ENCODE measurements around the gene TTC13. TPM values are rescaled to one million over a fixed set of nuclear protein-coding genes. Genes with fewer than 3 reads are reported as not detected.
"Not testable (repeated sequence)": the region's sequence is repeated elsewhere in the genome, so short reads cannot be mapped to it uniquely, and the experiment has no call there.

TTC13 gene
- total RNA-seq, 2 experiments from 2014 or later: 30.8 to 39.2 TPM

- ATAC-seq: no peak
- H3K9me3 Mint-ChIP-seq (ENCODE audit: low read depth): no peaks in the 10 kb centered on the region
- H3K36me3 Mint-ChIP-seq: no peaks in the 10 kb centered on the region
- H3K4me3 Mint-ChIP-seq: no peak overlapping the region
- no peak overlapping the region for H3K27ac Mint-ChIP-seq
- no peaks in the 10 kb centered on the region for H3K27me3 Mint-ChIP-seq
- H3K4me1 Mint-ChIP-seq: no peaks in the 10 kb centered on the region
- no peak for DNase-seq
- CTCF ChIA-PET: no interaction called here
These were observed 33.3 kb upstream of the TTC13 start for GRCh38 chr1:231011963-231012362.

- DNase-seq (no peak), ATAC-seq (no peak)
- no peak overlapping the region for H3K27ac Mint-ChIP-seq
- CTCF ChIA-PET: no interaction called here
- H3K4me3 Mint-ChIP-seq: no peak overlapping the region
- no peaks in the 10 kb centered on the region for H3K36me3 Mint-ChIP-seq
- no peaks in the 10 kb centered on the region for H3K9me3 Mint-ChIP-seq (ENCODE audit: low read depth)
- H3K4me1 Mint-ChIP-seq: no peaks in the 10 kb centered on the region
- H3K27me3 Mint-ChIP-seq: no peaks in the 10 kb centered on the region
These were observed 32.7 kb upstream of the TTC13 start for GRCh38 chr1:231011360-231011759.

GRCh38 chr1:231007535-231007934, 28.9 kb upstream of the TTC13 start:
- Mint-ChIP-seq H3K9me3 (ENCODE audit: low read depth) (peaks cover 20% of the 10 kb centered on the region), H3K36me3 (peaks cover 17% of the 10 kb centered on the region)
- H3K27me3 Mint-ChIP-seq, DNase-seq, CTCF ChIA-PET, H3K4me1 Mint-ChIP-seq, ATAC-seq, H3K27ac Mint-ChIP-seq, H3K4me3 Mint-ChIP-seq: not testable (repeated sequence)

GRCh38 chr1:231001892-231002291, 23.2 kb upstream of the TTC13 start:
- DNase-seq (no peak), ATAC-seq (no peak)
- Mint-ChIP-seq H3K36me3 (peaks cover 37% of the 10 kb centered on the region), H3K4me3 (no peak overlapping the region), H3K27me3 (peaks cover 5% of the 10 kb centered on the region), H3K4me1 (no peaks in the 10 kb centered on the region), H3K27ac (no peak overlapping the region), H3K9me3 (ENCODE audit: low read depth) (peaks cover 20% of the 10 kb centered on the region)
- CTCF ChIA-PET: no interaction called here

GRCh38 chr1:231000639-231001038, 22.0 kb upstream of the TTC13 start:
- DNase-seq: no peak
- H3K4me1 Mint-ChIP-seq: no peaks in the 10 kb centered on the region
- CTCF ChIA-PET: no interaction called here
- no peak overlapping the region for H3K27ac Mint-ChIP-seq
- peaks cover 18% of the 10 kb centered on the region for H3K9me3 Mint-ChIP-seq (ENCODE audit: low read depth)
- ATAC-seq: no peak
- peaks cover 4% of the 10 kb centered on the region for H3K27me3 Mint-ChIP-seq
- peaks cover 41% of the 10 kb centered on the region for H3K36me3 Mint-ChIP-seq
- H3K4me3 Mint-ChIP-seq: no peak overlapping the region

GRCh38 chr1:231000201-231000600, 21.5 kb upstream of the TTC13 start:
- CTCF ChIA-PET: no interaction called here
- Mint-ChIP-seq H3K36me3 (peaks cover 41% of the 10 kb centered on the region), H3K27me3 (peaks cover under 1% of the 10 kb centered on the region)

GRCh38 chr1:230994860-230995259, 16.2 kb upstream of the TTC13 start:
- no peak for DNase-seq
- no peaks in the 10 kb centered on the region for H3K4me1 Mint-ChIP-seq
- no peak overlapping the region for H3K4me3 Mint-ChIP-seq
- peaks cover 26% of the 10 kb centered on the region for H3K36me3 Mint-ChIP-seq
- H3K27ac Mint-ChIP-seq: no peak overlapping the region
- H3K9me3 Mint-ChIP-seq (ENCODE audit: low read depth): no peaks in the 10 kb centered on the region
- no peak for ATAC-seq
- CTCF ChIA-PET: interaction anchor here (0.9 kb wide), 1 partner anchor 23 kb away, joined by 3 read pairs; no protein-coding TSS in a partner anchor
- H3K27me3 Mint-ChIP-seq: no peaks in the 10 kb centered on the region

More at GRCh38 chr1:231000201-231000600, 21.5 kb upstream of the TTC13 start:
- Mint-ChIP-seq H3K27ac (no peak overlapping the region), H3K9me3 (ENCODE audit: low read depth) (peaks cover 15% of the 10 kb centered on the region), H3K4me3 (no peak overlapping the region), H3K4me1 (no peaks in the 10 kb centered on the region)
- no peak for DNase-seq
- ATAC-seq: no peak

- H3K27me3 Mint-ChIP-seq: no peaks in the 10 kb centered on the region
- H3K9me3 Mint-ChIP-seq (ENCODE audit: low read depth): no peaks in the 10 kb centered on the region
- CTCF ChIA-PET: no interaction called here
- H3K4me3 Mint-ChIP-seq: no peak overlapping the region
- DNase-seq: no peak
- no peak for ATAC-seq
- no peak overlapping the region for H3K27ac Mint-ChIP-seq
- peaks cover 17% of the 10 kb centered on the region for H3K36me3 Mint-ChIP-seq
- no peaks in the 10 kb centered on the region for H3K4me1 Mint-ChIP-seq
These were observed 13.6 kb upstream of the TTC13 start for GRCh38 chr1:230992100-230992774.

GRCh38 chr1:230987448-230987847, 8.8 kb upstream of the TTC13 start:
- CTCF ChIA-PET: interaction anchor here (1.0 kb wide), 1 partner anchor 8 kb away, joined by 4 read pairs; the partner anchor contains the start of genes ARV1 and TTC13
- H3K9me3 Mint-ChIP-seq (ENCODE audit: low read depth): no peaks in the 10 kb centered on the region
- H3K36me3 Mint-ChIP-seq: peaks cover 18% of the 10 kb centered on the region
- no peak overlapping the region for H3K4me3 Mint-ChIP-seq
- no peak for ATAC-seq
- no peak overlapping the region for H3K27ac Mint-ChIP-seq
- peaks cover 6% of the 10 kb centered on the region for H3K4me1 Mint-ChIP-seq
- DNase-seq: no peak
- no peaks in the 10 kb centered on the region for H3K27me3 Mint-ChIP-seq

GRCh38 chr1:230986976-230987375, 8.3 kb upstream of the TTC13 start:
- H3K27me3 Mint-ChIP-seq: no peaks in the 10 kb centered on the region
- peaks cover 6% of the 10 kb centered on the region for H3K4me1 Mint-ChIP-seq
- CTCF ChIA-PET: no interaction called here

GRCh38 chr1:230985711-230986110, 7.0 kb upstream of the TTC13 start:
- H3K4me3 Mint-ChIP-seq: no peak overlapping the region
- H3K4me1 Mint-ChIP-seq: peaks cover 6% of the 10 kb centered on the region
- ATAC-seq (no peak), DNase-seq (no peak)
- no peaks in the 10 kb centered on the region for H3K27me3 Mint-ChIP-seq
- no peak overlapping the region for H3K27ac Mint-ChIP-seq
- no peaks in the 10 kb centered on the region for H3K9me3 Mint-ChIP-seq (ENCODE audit: low read depth)
- CTCF ChIA-PET: no interaction called here
- H3K36me3 Mint-ChIP-seq: peaks cover 11% of the 10 kb centered on the region

More at GRCh38 chr1:230986976-230987375, 8.3 kb upstream of the TTC13 start:
- H3K36me3 Mint-ChIP-seq: peaks cover 18% of the 10 kb centered on the region
- DNase-seq (no peak), ATAC-seq (no peak)
- no peak overlapping the region for H3K27ac Mint-ChIP-seq
- H3K4me3 Mint-ChIP-seq: no peak overlapping the region
- no peaks in the 10 kb centered on the region for H3K9me3 Mint-ChIP-seq (ENCODE audit: low read depth)

GRCh38 chr1:230984622-230985515, 6.2 kb upstream of the TTC13 start:
- DNase-seq; H3K27ac Mint-ChIP-seq; H3K4me3 Mint-ChIP-seq; H3K4me1 Mint-ChIP-seq; H3K9me3 Mint-ChIP-seq (ENCODE audit: low read depth); H3K27me3 Mint-ChIP-seq; CTCF ChIA-PET; H3K36me3 Mint-ChIP-seq; ATAC-seq: not testable (repeated sequence)

- Mint-ChIP-seq H3K27ac (no peak overlapping the region), H3K4me1 (peaks cover 6% of the 10 kb centered on the region), H3K4me3 (no peak overlapping the region), H3K36me3 (peaks cover 9% of the 10 kb centered on the region), H3K9me3 (ENCODE audit: low read depth) (no peaks in the 10 kb centered on the region), H3K27me3 (no peaks in the 10 kb centered on the region)
- ATAC-seq (no peak), DNase-seq (no peak)
- CTCF ChIA-PET: no interaction called here
These were observed 5.2 kb upstream of the TTC13 start for GRCh38 chr1:230983811-230984210.

- DNase-seq (no peak), ATAC-seq (no peak)
- Mint-ChIP-seq H3K27me3 (no peaks in the 10 kb centered on the region), H3K9me3 (ENCODE audit: low read depth) (no peaks in the 10 kb centered on the region), H3K36me3 (peaks cover 9% of the 10 kb centered on the region), H3K4me1 (peaks cover 6% of the 10 kb centered on the region), H3K4me3 (no peak overlapping the region), H3K27ac (no peak overlapping the region)
- CTCF ChIA-PET: interaction anchor here (1.1 kb wide), 1 partner anchor 340 kb away, joined by 3 read pairs; no protein-coding TSS in a partner anchor
These were observed 4.0 kb upstream of the TTC13 start for GRCh38 chr1:230982696-230983095.
